ENCODE measurements around the gene TEP1.

The TEP1 gene

DNA sequence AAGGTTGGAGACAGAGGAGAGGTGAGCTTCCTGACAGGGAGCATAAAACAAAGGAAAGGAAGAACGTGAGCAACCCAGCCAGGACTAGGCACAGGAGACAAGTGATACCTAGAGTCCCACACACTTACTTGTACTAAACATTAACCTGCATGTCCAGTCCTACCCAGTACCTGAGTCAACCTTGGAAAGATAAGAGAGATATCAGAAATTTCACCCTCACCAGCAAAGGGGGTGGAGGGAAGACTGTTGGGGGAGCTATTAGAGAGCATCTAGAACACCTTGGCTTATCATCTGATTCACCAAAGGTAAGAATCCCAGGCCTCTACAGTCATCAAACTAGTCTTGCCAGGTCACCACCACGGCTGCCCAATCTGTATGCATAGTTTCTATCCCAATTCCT is 11.6 kb upstream of the TEP1 start:
- Histone ChIP-seq H3K4me3 (no peak overlapping the region), H3K27ac (peak overlapping the region in 7 of 11 experiments; percentile 12 to 62 (median 55); a peak in 11 of 22 replicates), H3K4me1 (peaks cover 49 to 68% (median 59%) of the 10 kb centered on the region in 10 experiments), H3K36me3 (peaks cover 0 to 16% (median 0%) of the 10 kb centered on the region in 11 experiments; a peak in 7 of 22 replicates), H3K9me3 (replicated peaks in 1 of 11) (no peaks in the 10 kb centered on the region), H3K9ac (no peak overlapping the region), H3K4me2 (peak overlapping the region; percentile 32 to 59 (median 44); a peak in 21 of 22 replicates), H4K20me1 (no peaks in the 10 kb centered on the region), H3K27me3 (no peaks in the 10 kb centered on the region)
- no peak for TF ChIP-seq Cebpa-rat (IDR thresholded peaks at IDR 0.05)

DNA sequence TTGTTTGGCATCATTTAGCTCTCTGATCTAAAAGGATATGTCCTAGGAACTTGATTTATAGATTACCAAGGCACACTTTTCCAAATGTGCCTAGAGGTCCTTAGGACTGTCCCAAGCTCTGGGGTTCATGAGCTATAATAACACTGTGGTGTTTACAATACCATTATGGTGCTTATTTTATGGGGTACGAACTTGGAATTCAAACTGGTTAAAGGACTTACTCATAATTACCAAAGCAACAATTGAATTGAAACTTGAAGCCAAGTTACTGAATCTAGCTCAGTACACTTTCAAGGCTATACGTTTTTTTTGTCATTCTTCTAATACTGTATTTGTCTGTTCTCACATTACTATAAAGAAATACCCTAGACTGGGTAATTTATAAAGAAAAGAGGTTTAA is 9.6 kb upstream of the TEP1 start:
- H4K20me1 ChIP-seq: no peaks in the 10 kb centered on the region
- no peaks in the 10 kb centered on the region for H3K27me3 ChIP-seq
- no peaks in the 10 kb centered on the region for H3K9me3 ChIP-seq (replicated peaks in 1 of 11)
- peaks cover 43 to 68% (median 59%) of the 10 kb centered on the region in 10 experiments for H3K4me1 ChIP-seq
- TF ChIP-seq Cebpa-rat (IDR thresholded peaks at IDR 0.05): no peak
- H3K4me3 ChIP-seq: no peak overlapping the region
- no peak overlapping the region for H3K9ac ChIP-seq
- peak overlapping the region in 6 of 11 experiments; percentile 5 to 45 (median 32); a peak in 7 of 22 replicates for H3K4me2 ChIP-seq
- peaks cover 0 to 16% (median 0%) of the 10 kb centered on the region in 11 experiments; a peak in 7 of 22 replicates for H3K36me3 ChIP-seq
- peak overlapping the region in 3 of 11 experiments; percentile 6 to 37 (median 14); a peak in 3 of 22 replicates for H3K27ac ChIP-seq

DNA sequence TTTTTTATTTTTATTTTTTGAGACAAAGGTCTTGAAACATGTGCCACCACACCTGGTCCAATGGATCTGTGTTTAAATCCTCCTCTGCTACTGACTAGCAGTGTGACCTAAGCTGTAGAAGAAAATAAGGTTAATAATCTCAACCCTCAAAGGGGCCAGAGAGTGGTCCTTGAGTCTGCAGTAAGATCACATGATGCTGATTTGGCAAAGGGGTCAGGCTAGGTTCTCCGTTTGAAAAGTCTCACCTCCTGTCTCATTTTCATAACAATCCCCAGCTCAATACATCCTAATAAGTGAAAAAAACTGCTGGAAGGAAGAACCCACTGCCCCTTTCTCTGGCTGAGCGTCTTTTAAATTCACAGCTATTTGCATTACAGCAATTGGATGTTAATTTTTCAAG is 8.0 kb upstream of the TEP1 start:
- no peak overlapping the region for H3K27ac ChIP-seq
- H4K20me1 ChIP-seq: no peaks in the 10 kb centered on the region
- H3K4me1 ChIP-seq: peaks cover 46 to 75% (median 68%) of the 10 kb centered on the region in 10 experiments
- H3K9ac ChIP-seq: no peak overlapping the region
- H3K4me3 ChIP-seq: no peak overlapping the region
- no peak for TF ChIP-seq Cebpa-rat (IDR thresholded peaks at IDR 0.05)
- peaks cover 0 to 16% (median 0%) of the 10 kb centered on the region in 11 experiments; a peak in 7 of 22 replicates for H3K36me3 ChIP-seq
- H3K27me3 ChIP-seq: no peaks in the 10 kb centered on the region
- no peak overlapping the region; a peak in 1 of 22 replicates for H3K4me2 ChIP-seq
- no peaks in the 10 kb centered on the region for H3K9me3 ChIP-seq (replicated peaks in 1 of 11)

DNA sequence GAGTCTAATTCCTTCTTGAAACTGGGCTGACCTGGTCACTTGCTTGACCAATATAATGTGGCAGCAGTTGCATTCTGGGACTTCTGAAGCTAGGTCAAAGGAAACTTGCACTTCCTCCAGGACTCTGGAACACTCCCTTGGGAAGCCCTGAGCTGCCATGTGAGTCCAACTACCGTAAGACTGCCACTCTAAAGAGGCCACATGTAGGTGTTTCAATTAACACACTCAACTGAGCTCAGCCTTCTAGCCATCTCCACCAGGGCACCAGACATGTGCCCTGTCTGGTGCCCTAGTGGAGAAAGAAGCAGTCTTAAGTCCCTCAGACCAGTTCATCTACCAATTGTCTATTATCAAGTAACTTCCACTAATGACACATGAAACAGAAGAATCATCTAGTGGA is 6.1 kb upstream of the TEP1 start:
- Histone ChIP-seq H3K9ac (no peak overlapping the region), H3K4me1 (peaks cover 46 to 76% (median 69%) of the 10 kb centered on the region in 10 experiments), H4K20me1 (no peaks in the 10 kb centered on the region), H3K4me2 (peak overlapping the region; percentile 32 to 95 (median 86)), H3K27me3 (no peaks in the 10 kb centered on the region), H3K27ac (peak overlapping the region in 6 of 11 experiments; percentile 15 to 54 (median 28); a peak in 10 of 22 replicates), H3K9me3 (replicated peaks in 1 of 11) (no peaks in the 10 kb centered on the region), H3K4me3 (no peak overlapping the region), H3K36me3 (peaks cover 0 to 6% (median 0%) of the 10 kb centered on the region in 11 experiments; a peak in 4 of 22 replicates)
- TF ChIP-seq Cebpa-rat (IDR thresholded peaks at IDR 0.05): no peak

DNA sequence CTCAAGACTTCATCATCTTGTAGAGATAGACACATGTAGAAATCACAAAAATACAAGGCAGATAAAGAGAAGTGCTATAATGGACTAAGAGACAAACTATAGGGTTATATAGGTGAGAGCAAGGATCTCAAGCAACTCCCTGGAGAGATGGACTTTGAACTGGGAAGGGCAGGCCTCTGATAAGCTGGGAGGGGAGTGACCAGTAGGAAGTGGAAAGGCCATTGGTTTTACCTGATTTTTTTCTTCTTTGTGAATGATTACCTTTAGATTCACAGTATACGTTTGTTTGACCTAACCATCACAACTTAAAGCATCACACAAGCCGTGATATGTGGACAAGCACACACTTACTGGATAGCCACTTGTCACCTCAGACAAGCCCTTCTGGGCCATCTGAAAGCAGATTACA is 5.2 kb upstream of the TEP1 start:
- Histone ChIP-seq H3K9me3 (replicated peaks in 1 of 11) (no peaks in the 10 kb centered on the region), H3K4me2 (peak overlapping the region in 10 of 11 experiments; percentile 32 to 95 (median 88); a peak in 19 of 22 replicates), H3K9ac (no peak overlapping the region), H3K27me3 (no peaks in the 10 kb centered on the region), H3K36me3 (0 out of 22 replicates have a peak, but pooled peaks cover 0 to 4% (median 0%) of the 10 kb centered on the region in 11 experiments), H3K4me1 (peaks cover 52 to 79% (median 74%) of the 10 kb centered on the region in 10 experiments), H3K4me3 (no peak overlapping the region), H3K27ac (peak overlapping the region in 3 of 11 experiments; percentile 21 to 54 (median 39); a peak in 2 of 22 replicates), H4K20me1 (no peaks in the 10 kb centered on the region)
- no peak for TF ChIP-seq Cebpa-rat (IDR thresholded peaks at IDR 0.05)

DNA sequence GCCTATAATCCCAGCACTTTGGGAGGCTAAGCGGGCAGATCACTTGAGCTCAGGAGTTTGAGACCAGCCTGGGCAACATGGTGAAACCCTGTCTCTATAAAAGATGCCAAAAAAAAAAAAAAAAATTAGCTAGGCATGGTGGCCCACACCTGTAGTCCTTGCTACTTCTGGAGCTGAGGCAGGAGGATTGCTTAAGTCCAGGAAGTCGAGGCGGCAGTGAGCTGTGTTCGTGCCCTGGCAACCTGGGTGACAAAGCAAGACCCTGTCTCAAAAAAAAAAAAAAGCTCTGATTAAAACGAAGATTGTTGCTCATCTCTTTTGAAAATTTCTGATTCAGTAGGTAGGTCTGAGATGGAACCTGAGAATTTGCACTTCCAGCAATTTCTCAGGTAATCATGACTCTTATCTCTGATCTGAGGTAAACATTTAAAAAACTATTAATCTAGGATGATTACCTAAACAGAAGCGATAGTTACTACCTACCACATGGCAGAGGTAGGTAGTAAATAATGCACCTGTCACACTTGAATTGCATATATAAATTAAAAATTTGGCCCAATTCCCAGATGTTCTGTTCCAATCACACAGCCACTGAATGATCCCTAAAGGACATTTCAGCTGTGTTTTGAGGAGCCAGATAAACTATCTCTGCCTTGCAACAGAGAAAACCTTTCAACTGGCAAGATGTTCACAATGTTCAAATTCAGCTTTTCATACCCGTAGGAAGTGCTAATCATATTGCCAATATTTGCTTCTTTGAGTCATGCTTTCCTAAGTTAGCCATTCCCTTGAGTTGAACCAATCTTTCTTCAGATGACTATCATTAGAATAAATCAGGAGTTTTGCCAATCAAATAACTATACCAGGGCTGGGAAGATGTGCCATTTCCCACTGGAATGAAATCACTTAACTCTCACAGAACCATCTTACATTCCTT is 4.2 kb upstream of the TEP1 start:
- Histone ChIP-seq H3K4me1 (peaks cover 49 to 70% (median 66%) of the 10 kb centered on the region in 10 experiments), H3K4me3 (no peak overlapping the region), H3K36me3 (no peaks in the 10 kb centered on the region), H3K9me3 (replicated peaks in 1 of 11) (no peaks in the 10 kb centered on the region), H3K4me2 (peak overlapping the region in 10 of 11 experiments; percentile 11 to 95 (median 88); a peak in 19 of 22 replicates), H3K27me3 (no peaks in the 10 kb centered on the region), H3K9ac (no peak overlapping the region), H3K27ac (peak overlapping the region in 4 of 11 experiments; percentile 11 to 85 (median 78); a peak in 5 of 22 replicates), H4K20me1 (no peaks in the 10 kb centered on the region)
- no peak for TF ChIP-seq Cebpa-rat (IDR thresholded peaks at IDR 0.05)

DNA sequence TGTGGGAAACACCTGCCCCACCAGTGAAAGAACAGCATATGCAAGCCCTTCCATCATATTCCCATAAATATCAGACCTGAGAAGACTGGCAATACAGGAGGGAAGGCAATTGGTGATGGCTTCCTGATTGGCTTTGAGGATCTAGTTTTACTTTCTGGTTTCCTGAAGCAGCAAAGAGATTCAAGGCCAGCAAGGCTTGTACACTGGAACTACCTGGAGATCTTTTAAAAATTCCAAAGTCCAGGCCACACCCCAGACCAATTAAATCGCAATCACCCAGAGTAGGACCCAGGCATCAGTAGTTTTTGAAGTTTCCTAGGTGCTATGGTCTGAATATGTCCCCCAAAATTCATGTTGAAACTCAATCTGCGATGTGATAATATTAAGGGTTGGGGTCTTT is 2.9 kb upstream of the TEP1 start:
- H3K4me3 ChIP-seq: no peak overlapping the region
- H3K4me2 ChIP-seq: peak overlapping the region; percentile 71 to 95 (median 88)
- peak overlapping the region; percentile 24 to 85 (median 63); a peak in 21 of 22 replicates for H3K27ac ChIP-seq
- H3K36me3 ChIP-seq: no peaks in the 10 kb centered on the region
- peaks cover 0 to 6% (median 0%) of the 10 kb centered on the region in 11 experiments; a peak in 5 of 22 replicates for H4K20me1 ChIP-seq
- TF ChIP-seq Cebpa-rat (IDR thresholded peaks at IDR 0.05): no peak
- H3K9me3 ChIP-seq (replicated peaks in 1 of 11): no peaks in the 10 kb centered on the region
- peaks cover 58 to 82% (median 76%) of the 10 kb centered on the region in 10 experiments for H3K4me1 ChIP-seq
- peak overlapping the region in 10 of 11 experiments; percentile 24 to 68 (median 43); a peak in 17 of 22 replicates for H3K9ac ChIP-seq
- H3K27me3 ChIP-seq: no peaks in the 10 kb centered on the region

DNA sequence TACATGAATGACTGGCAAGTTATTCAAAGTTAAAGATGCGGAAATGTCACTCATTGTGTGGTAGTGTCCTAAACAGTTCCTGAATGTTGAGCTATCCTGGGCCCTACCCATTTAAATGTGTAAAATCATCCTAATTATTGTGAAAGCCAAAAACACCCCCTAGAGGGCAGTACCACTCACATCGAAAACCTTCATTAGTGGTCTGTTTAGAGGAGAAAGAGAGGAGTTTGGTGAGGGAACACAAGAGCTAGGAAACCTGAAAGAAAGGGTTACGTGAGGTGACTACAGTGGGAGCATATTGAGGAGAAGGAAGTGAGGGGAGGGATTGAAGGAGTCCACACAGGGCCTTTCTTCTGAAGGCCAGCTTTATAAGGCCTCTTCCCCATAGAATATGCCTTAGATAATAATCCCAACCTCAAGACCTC is 2.5 kb upstream of the TEP1 start:
- peak overlapping the region; percentile 24 to 85 (median 63); a peak in 21 of 22 replicates for H3K27ac ChIP-seq
- peaks cover 62 to 85% (median 79%) of the 10 kb centered on the region in 10 experiments for H3K4me1 ChIP-seq
- H4K20me1 ChIP-seq: peaks cover 0 to 10% (median 0%) of the 10 kb centered on the region in 11 experiments; a peak in 6 of 22 replicates
- H3K36me3 ChIP-seq: no peaks in the 10 kb centered on the region
- no peak overlapping the region for H3K4me3 ChIP-seq
- H3K4me2 ChIP-seq: peak overlapping the region; percentile 71 to 95 (median 88)
- peak overlapping the region in 10 of 11 experiments; percentile 25 to 68 (median 43); a peak in 17 of 22 replicates for H3K9ac ChIP-seq
- H3K27me3 ChIP-seq: no peaks in the 10 kb centered on the region
- H3K9me3 ChIP-seq (replicated peaks in 1 of 11): no peaks in the 10 kb centered on the region
- TF ChIP-seq Cebpa-rat (IDR thresholded peaks at IDR 0.05): 0 out of 22 replicates have a peak, but pooled peaks of 2 of the 11 experiments have one; percentile 14 to 38
